Measurements from ENCODE around the gene SGMS2.

DNA sequence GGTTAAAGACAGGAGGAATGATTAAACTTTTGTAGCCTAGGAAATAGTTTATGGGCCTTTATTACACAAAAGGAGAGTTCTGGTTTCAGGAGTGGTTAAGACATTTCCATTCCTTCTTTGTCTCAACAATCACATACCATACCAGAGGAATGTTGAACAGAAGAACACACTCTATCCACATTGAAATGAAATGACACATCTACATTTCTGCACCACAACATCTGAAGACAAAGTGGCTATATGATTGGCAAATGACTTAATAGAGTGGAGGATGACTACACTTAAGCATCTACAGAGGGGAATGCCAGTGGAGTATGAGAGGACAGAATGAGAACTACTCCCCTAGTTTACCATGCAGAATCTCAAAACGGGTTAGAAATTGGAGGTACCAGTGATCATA is 114.6 kb downstream of the SGMS2 start:
- TF ChIP-seq CTCF (IDR thresholded peaks at IDR 0.05) (no peak), POLR2A (IDR thresholded peaks at IDR 0.05) (no peak)
